B cell (primary cell): Measurements from ENCODE around the gene SLC7A7. TPM values are rescaled to one million over a fixed set of nuclear protein-coding genes. Genes with fewer than 3 reads are reported as not detected.

Experiments
- ATAC-seq: fragments of 200-7000 bp; cut with Tn5 transposase; one replicate; pipeline ENCODE4 v1.10.0; 2021; ENCODE audit warnings: low read depth, mild to moderate bottlenecking, moderate number of reproducible peaks, moderate library complexity
- CTCF ChIA-PET: fragments of 350-600 bp; sonication (Branson Sonifier 250); formaldehyde crosslinking; loops from one replicate; lab custom pipeline; 2021; ENCODE audit warnings: antibody characterized with exemption, inconsistent platforms; lab: Charles Lee
- POLR2A ChIA-PET: fragments of 350-600 bp; sonication (Branson Sonifier 250); formaldehyde crosslinking; loops from one replicate; lab custom pipeline; 2021; ENCODE audit warnings: antibody characterized with exemption; lab: Charles Lee
- DNase-seq: peaks from one replicate; pipeline ENCODE4 v3.0.0; 2013
- H2AFZ ChIP-seq: 2 replicates; pipeline ENCODE4 v1.6.1; 2012; ENCODE audit warnings: mild to moderate bottlenecking, low read depth, low read length; ENCODE audit not compliant: insufficient read depth, poor library complexity, severe bottlenecking
- H3K27ac ChIP-seq, 2 donors: 1 replicate in 1 of 2; 2 replicates in 1 of 2; pipeline ENCODE4 v1.5.1; 2012 to 2013; ENCODE audit warnings: low read length in 2 of 2, mild to moderate bottlenecking in 2 of 2, moderate library complexity in 1 of 2
- H3K27me3 ChIP-seq, 4 experiments: fragments of 200-600 bp in 1 of 4; sonication (generic) in 1 of 4; replicated peaks in 1 of 4; 1 replicate in 2 of 4; 2 replicates in 2 of 4; pipeline versions ENCODE4 v1.6.1 to v1.7.0; 2013 to 2016; ENCODE audit warnings: low read length in 3 of 4, mild to moderate bottlenecking in 2 of 4, mixed read lengths in 1 of 4, moderate library complexity in 1 of 4; ENCODE audit not compliant: insufficient read depth in 4 of 4, control insufficient read depth in 3 of 4; ENCODE audit errors: control extremely low read depth in 1 of 4
- H3K36me3 ChIP-seq, 2 experiments: replicated peaks in 1 of 2; 1 replicate in 1 of 2; 2 replicates in 1 of 2; pipeline versions ENCODE4 v1.6.1 to v1.7.1; 2013; ENCODE audit warnings: low read length in 1 of 2; ENCODE audit not compliant: insufficient read depth in 2 of 2, control insufficient read depth in 1 of 2; ENCODE audit errors: control extremely low read depth in 1 of 2, extremely low read depth in 1 of 2
- H3K4me1 ChIP-seq, 2 donors: fragments of 200-600 bp in 1 of 2; sonication (generic) in 1 of 2; 1 replicate in 1 of 2; 2 replicates in 1 of 2; pipeline versions ENCODE4 v1.5.1 to v1.6.1; 2013 to 2017; ENCODE audit warnings: low read length in 2 of 2; ENCODE audit not compliant: control insufficient read depth in 2 of 2, insufficient read depth in 2 of 2
- H3K4me2 ChIP-seq: replicated peaks from 2 replicates; pipeline ENCODE3; 2012; ENCODE audit warnings: mild to moderate bottlenecking, low read depth, low read length; ENCODE audit not compliant: poor library complexity, severe bottlenecking
- H3K4me3 ChIP-seq, 5 experiments: fragments of 200-600 bp in 1 of 5; sonication (generic) in 1 of 5; 1 replicate in 3 of 5; 2 replicates in 2 of 5; pipeline versions ENCODE4 v1.5.1 to v1.7.0; 2011 to 2016; ENCODE audit warnings: low read length in 4 of 5, mild to moderate bottlenecking in 4 of 5, low read depth in 2 of 5, control low read depth in 1 of 5, moderate library complexity in 1 of 5; ENCODE audit not compliant: insufficient read depth in 1 of 5; ENCODE audit errors: control extremely low read depth in 1 of 5, extremely low read depth in 1 of 5
- H3K79me2 ChIP-seq: fragments of 200-600 bp; sonication (generic); one replicate; pipeline ENCODE4 v1.6.0; 2016; ENCODE audit warnings: low read length; ENCODE audit not compliant: control insufficient read depth, insufficient read depth
- H3K9ac ChIP-seq: fragments of 200-600 bp; sonication (generic); 2 replicates; pipeline ENCODE4 v1.6.1; 2017; ENCODE audit warnings: mild to moderate bottlenecking, low read length, moderate library complexity
- H3K9me3 ChIP-seq, 3 donors: one replicate each; pipeline versions ENCODE4 v1.6.1 to v1.7.1; 2013; ENCODE audit warnings: low read length in 2 of 3; ENCODE audit not compliant: control insufficient read depth in 2 of 3, insufficient read depth in 1 of 3; ENCODE audit errors: control extremely low read depth in 1 of 3
- H4K20me1 ChIP-seq: 2 replicates; pipeline ENCODE4 v1.6.0; 2012; ENCODE audit warnings: mild to moderate bottlenecking, low read length; ENCODE audit not compliant: insufficient read depth, control insufficient read depth, poor library complexity, severe bottlenecking
- H3K27ac Mint-ChIP-seq: one replicate; pipeline ENCODE4 v1.8.0; 2021; ENCODE audit warnings: mixed read lengths
- H3K27me3 Mint-ChIP-seq: one replicate; pipeline ENCODE4 v1.8.0; 2021; ENCODE audit warnings: mixed read lengths
- H3K4me1 Mint-ChIP-seq: one replicate; pipeline ENCODE4 v1.8.0; 2021; ENCODE audit warnings: mixed read lengths
- H3K4me3 Mint-ChIP-seq: one replicate; pipeline ENCODE4 v1.8.0; 2021; ENCODE audit warnings: mixed read lengths
- H3K9me3 Mint-ChIP-seq: one replicate; pipeline ENCODE4 v1.8.0; 2022; ENCODE audit warnings: mixed read lengths; ENCODE audit not compliant: insufficient read depth
- EZH2 ChIP-seq: IDR thresholded peaks from 2 replicates; pipeline ENCODE4 v1.6.1; 2012; ENCODE audit warnings: borderline replicate concordance, low read depth, mild to moderate bottlenecking, moderate library complexity, low read length; ENCODE audit not compliant: insufficient read depth, poor library complexity, severe bottlenecking
- WGBS: methylation state at CpG from one replicate; pipeline ENCODE4 v1.1.5; 2013; ENCODE audit warnings: missing lambda C conversion rate; ENCODE audit not compliant: insufficient coverage; 5-methylcytosine and 5-hydroxymethylcytosine counted together
- intact Hi-C: fragments of 100-400 bp; cut with micrococcal nuclease; formaldehyde crosslinking; loops from one replicate; pipeline ENCODE4 v1.10.0; 2022
- polyA plus RNA-seq: library from polyadenylated mRNA; depleted of rRNA; stranded (reverse); fragments of >200 nt; gene quantifications from 2 replicates; pipeline ENCODE4 v1.2.3, GENCODE V29; 2012
- small RNA-seq: library from RNA; depleted of rRNA; stranded (forward); fragments of <200 nt; gene quantifications from one replicate; pipeline ENCODE3, GENCODE V24; 2012; ENCODE audit warnings: low replicate concordance, low read depth; ENCODE audit not compliant: insufficient read length
- total RNA-seq, 2 donors: library from RNA; stranded (reverse); fragments of 120-200 nt in 1 of 2; gene quantifications; 1 replicate in 1 of 2; 2 replicates in 1 of 2; pipeline versions ENCODE4 v1.2.3 to v1.2.4, GENCODE V29; 2013 to 2022

Gene SLC7A7
- total and polyA plus RNA-seq, 2 donors (not counting 1 experiment from before 2014, with no cell fraction given), result 33.4 to 50.0 TPM

DNA sequence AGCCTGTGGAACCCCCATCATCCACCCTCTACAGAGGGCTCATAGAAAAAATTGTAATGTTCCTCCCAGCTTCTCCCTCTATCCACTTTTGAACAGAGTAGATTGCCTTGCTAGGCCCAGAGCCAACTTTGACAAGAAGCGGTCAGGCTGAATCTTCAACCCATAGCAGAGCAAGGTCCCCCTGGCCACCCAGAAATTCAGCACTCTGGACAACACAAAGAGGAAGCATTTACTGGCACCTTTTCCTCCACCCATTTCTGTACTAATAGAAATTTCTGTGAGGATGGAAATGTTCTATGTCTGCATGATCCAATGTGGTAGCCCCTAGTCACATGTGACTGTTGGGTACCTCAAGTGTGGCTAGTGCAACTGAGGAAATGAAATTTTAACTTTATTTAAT is 91.4 kb downstream of the SLC7A7 start:
- TF ChIP-seq EZH2, result no peak
- H3K27ac ChIP-seq, result no peak overlapping the region
- ATAC-seq, result no peak
- H3K79me2 ChIP-seq, result no peaks in the 10 kb centered on the region
- H3K36me3 ChIP-seq, result no peaks in the 10 kb centered on the region
- POLR2A ChIA-PET, result no interaction called here
- H4K20me1 ChIP-seq, result no peaks in the 10 kb centered on the region
- H3K9ac ChIP-seq, result no peak overlapping the region
- intact Hi-C loops, result no loop called here
- peaks cover 0 to 3% (median 0%) of the 10 kb centered on the region in 4 experiments for H3K27me3 ChIP-seq
- H3K9me3 ChIP-seq, result peaks cover 0 to 4% (median 0%) of the 10 kb centered on the region in 3 donors
- H3K4me1 ChIP-seq, result no peaks in the 10 kb centered on the region
- H3K4me2 ChIP-seq, result no peak overlapping the region
- no peak overlapping the region for H2AFZ ChIP-seq
- Mint-ChIP-seq H3K4me1 (peaks cover 1% of the 10 kb centered on the region), H3K27me3 (no peaks in the 10 kb centered on the region), H3K4me3 (no peak overlapping the region), H3K27ac (no peak overlapping the region), H3K9me3 (peaks cover 2% of the 10 kb centered on the region)
- WGBS, result 100% methylated on average over 1 of the region's 1 CpG
- no peak overlapping the region for H3K4me3 ChIP-seq
- CTCF ChIA-PET, result no interaction called here
- no peak for DNase-seq

Small RNAs within 50 kb of the gene (small RNA-seq; reads per million reads assigned to genes)
- gene RF00019, result not detected
- gene RF00588, result not detected

Other genes with a start within 250 kb of the SLC7A7 start
- gene DAD1, start 226.2 kb downstream of the SLC7A7 start, total RNA-seq, result 76.1 and 77.4 TPM in 2 replicates
- 83.0 and 114 TPM in 2 replicates for gene DAD1, start 226.2 kb downstream of the SLC7A7 start, polyA plus RNA-seq
- 21.8 and 22.7 TPM in 2 replicates for gene ABHD4, start 217.1 kb downstream of the SLC7A7 start, total RNA-seq
- 10.5 and 12.2 TPM in 2 replicates for gene ABHD4, start 217.1 kb downstream of the SLC7A7 start, polyA plus RNA-seq
- not detected in 2 replicates for gene OR6J1, start 171.1 kb downstream of the SLC7A7 start, total RNA-seq
- not detected in 2 replicates for gene OR6J1, start 171.1 kb downstream of the SLC7A7 start, polyA plus RNA-seq
- 186 and 201 TPM in 2 replicates for gene OXA1L, start 48.7 kb downstream of the SLC7A7 start, total RNA-seq
- gene OXA1L, start 48.7 kb downstream of the SLC7A7 start, polyA plus RNA-seq, result 147 and 150 TPM in 2 replicates
- 91.6 and 93.0 TPM in 2 replicates for gene MRPL52, start 14.5 kb upstream of the SLC7A7 start, total RNA-seq
- 26.0 and 37.4 TPM in 2 replicates for gene MRPL52, start 14.5 kb upstream of the SLC7A7 start, polyA plus RNA-seq
- gene MMP14, start 21.1 kb upstream of the SLC7A7 start, total RNA-seq, result 3.5 and 5.2 TPM in 2 replicates
- gene MMP14, start 21.1 kb upstream of the SLC7A7 start, polyA plus RNA-seq, result 1.0 and 2.2 TPM in 2 replicates
- 99.7 and 104 TPM in 2 replicates for gene LRP10, start 56.3 kb upstream of the SLC7A7 start, total RNA-seq
- gene LRP10, start 56.3 kb upstream of the SLC7A7 start, polyA plus RNA-seq, result 79.2 and 120 TPM in 2 replicates
- 5.5 and 5.6 TPM in 2 replicates for gene REM2, start 67.8 kb upstream of the SLC7A7 start, total RNA-seq
- gene REM2, start 67.8 kb upstream of the SLC7A7 start, polyA plus RNA-seq, result 12.9 and 21.7 TPM in 2 replicates
- 165 and 188 TPM in 2 replicates for gene RBM23, start 103.7 kb upstream of the SLC7A7 start, total RNA-seq
- 60.7 and 114 TPM in 2 replicates for gene RBM23, start 103.7 kb upstream of the SLC7A7 start, polyA plus RNA-seq
- gene PRMT5, start 113.9 kb upstream of the SLC7A7 start, total RNA-seq, result 38.8 and 48.6 TPM in 2 replicates
- 44.0 and 50.4 TPM in 2 replicates for gene PRMT5, start 113.9 kb upstream of the SLC7A7 start, polyA plus RNA-seq
- 33.1 and 39.3 TPM in 2 replicates for gene HAUS4, start 141.7 kb upstream of the SLC7A7 start, total RNA-seq
- 28.4 and 33.6 TPM in 2 replicates for gene HAUS4, start 141.7 kb upstream of the SLC7A7 start, polyA plus RNA-seq
- 0.83 and 1.6 TPM in 2 replicates for gene AJUBA, start 167.1 kb upstream of the SLC7A7 start, total RNA-seq
- gene AJUBA, start 167.1 kb upstream of the SLC7A7 start, polyA plus RNA-seq, result 0.14 TPM in 1 of 2 replicates, not detected in the other
- gene C14orf93, start 194.7 kb upstream of the SLC7A7 start, total RNA-seq, result 17.9 and 19.4 TPM in 2 replicates
- 26.8 and 29.4 TPM in 2 replicates for gene C14orf93, start 194.7 kb upstream of the SLC7A7 start, polyA plus RNA-seq
- gene PSMB5, start 219.5 kb upstream of the SLC7A7 start, total RNA-seq, result 29.0 and 31.9 TPM in 2 replicates
- gene PSMB5, start 219.5 kb upstream of the SLC7A7 start, polyA plus RNA-seq, result 10.7 and 16.5 TPM in 2 replicates
- gene PSMB11, start 226.8 kb upstream of the SLC7A7 start, total RNA-seq, result not detected in 2 replicates
- gene PSMB11, start 226.8 kb upstream of the SLC7A7 start, polyA plus RNA-seq, result not detected in 2 replicates
- 0.96 and 1.2 TPM in 2 replicates for gene CDH24, start 242.1 kb upstream of the SLC7A7 start, total RNA-seq
- 1.0 and 2.1 TPM in 2 replicates for gene CDH24, start 242.1 kb upstream of the SLC7A7 start, polyA plus RNA-seq